AG10803 (cell line): Measurements from ENCODE around the gene MT1HL1.

Experiments
- DNase-seq: peaks from one replicate; pipeline ENCODE4 v3.0.0; 2010; ENCODE audit warnings: low read depth
- H3K4me3 ChIP-seq: 2 replicates; pipeline ENCODE4 v1.5.1; 2011; ENCODE audit warnings: mild to moderate bottlenecking, low read length, control low read depth
- TF ChIP-seq, protein P1 (sequence below): conservative IDR thresholded peaks from 2 replicates; pipeline ENCODE4 v1.5.1; 2011; ENCODE audit warnings: mild to moderate bottlenecking, low read length, control low read depth, inconsistent platforms

Gene MT1HL1

DNA sequence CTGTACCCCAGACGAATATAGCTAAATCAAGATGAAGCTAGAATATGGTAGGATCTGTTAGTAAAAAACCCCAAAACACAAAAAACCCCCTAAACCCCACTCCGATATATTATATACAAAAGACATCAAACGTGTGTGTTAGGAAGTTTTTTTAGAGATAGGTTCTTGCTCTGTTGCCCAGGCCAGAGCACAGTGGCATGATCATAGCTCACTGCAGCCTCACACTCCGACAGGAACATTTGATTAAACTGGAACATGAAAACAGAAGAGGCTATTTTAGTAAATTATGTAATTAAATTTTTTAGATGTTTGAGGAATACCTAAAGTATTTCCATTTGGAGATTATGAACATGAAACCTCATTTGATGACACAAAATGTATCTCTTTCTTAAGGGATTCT, 29.6 kb upstream of the MT1HL1 start:
- no peak for DNase-seq

DNA sequence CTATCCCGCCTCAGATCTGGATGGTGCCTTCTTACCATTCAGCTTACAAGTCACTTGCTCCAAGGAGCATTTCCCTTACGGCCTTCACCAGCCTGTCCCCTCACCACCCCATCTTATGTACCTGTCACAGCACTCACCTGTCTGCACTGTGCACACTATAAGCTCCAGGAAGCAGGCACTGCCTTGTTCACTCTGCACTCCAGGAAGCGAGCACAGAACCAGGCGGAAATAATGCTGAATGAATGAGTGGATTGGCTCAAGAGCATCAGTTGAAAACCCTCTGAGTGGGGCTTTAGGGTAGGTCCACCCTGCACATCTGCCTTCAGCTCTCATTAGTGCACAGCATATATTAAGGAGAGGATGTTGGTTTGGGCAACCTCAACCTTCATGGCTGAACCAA, 28.8 kb upstream of the MT1HL1 start:
- TF ChIP-seq, protein P1, sequence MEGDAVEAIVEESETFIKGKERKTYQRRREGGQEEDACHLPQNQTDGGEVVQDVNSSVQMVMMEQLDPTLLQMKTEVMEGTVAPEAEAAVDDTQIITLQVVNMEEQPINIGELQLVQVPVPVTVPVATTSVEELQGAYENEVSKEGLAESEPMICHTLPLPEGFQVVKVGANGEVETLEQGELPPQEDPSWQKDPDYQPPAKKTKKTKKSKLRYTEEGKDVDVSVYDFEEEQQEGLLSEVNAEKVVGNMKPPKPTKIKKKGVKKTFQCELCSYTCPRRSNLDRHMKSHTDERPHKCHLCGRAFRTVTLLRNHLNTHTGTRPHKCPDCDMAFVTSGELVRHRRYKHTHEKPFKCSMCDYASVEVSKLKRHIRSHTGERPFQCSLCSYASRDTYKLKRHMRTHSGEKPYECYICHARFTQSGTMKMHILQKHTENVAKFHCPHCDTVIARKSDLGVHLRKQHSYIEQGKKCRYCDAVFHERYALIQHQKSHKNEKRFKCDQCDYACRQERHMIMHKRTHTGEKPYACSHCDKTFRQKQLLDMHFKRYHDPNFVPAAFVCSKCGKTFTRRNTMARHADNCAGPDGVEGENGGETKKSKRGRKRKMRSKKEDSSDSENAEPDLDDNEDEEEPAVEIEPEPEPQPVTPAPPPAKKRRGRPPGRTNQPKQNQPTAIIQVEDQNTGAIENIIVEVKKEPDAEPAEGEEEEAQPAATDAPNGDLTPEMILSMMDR = no peak
- no peak overlapping the region for H3K4me3 ChIP-seq
- no peak for DNase-seq

More for the DNA sequence above, 29.6 kb upstream of the MT1HL1 start:
- TF ChIP-seq, protein P1 = no peak
- H3K4me3 ChIP-seq = no peak overlapping the region

DNA sequence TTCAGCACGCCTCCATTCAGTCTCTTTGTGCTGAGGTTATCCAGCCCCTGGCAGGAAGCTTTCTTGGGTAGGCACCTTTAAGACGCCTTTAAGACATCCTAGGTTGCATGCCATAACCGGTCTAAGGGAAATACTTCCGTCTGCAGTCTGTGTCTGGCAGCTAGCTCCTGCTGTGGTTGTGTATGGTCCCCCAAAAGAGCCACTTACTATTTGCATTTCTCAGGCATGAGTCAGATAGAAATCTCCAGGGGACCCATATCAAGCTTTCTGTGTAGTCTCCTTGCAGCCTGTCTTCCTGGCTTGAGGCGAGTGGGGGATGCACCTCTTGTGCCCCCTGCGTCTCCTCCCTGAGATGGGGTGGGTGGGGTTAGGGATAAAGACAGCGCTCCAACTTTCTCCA, 27.8 kb upstream of the MT1HL1 start:
- DNase-seq = no peak
- no peak overlapping the region for H3K4me3 ChIP-seq
- TF ChIP-seq, protein P1 = no peak

DNA sequence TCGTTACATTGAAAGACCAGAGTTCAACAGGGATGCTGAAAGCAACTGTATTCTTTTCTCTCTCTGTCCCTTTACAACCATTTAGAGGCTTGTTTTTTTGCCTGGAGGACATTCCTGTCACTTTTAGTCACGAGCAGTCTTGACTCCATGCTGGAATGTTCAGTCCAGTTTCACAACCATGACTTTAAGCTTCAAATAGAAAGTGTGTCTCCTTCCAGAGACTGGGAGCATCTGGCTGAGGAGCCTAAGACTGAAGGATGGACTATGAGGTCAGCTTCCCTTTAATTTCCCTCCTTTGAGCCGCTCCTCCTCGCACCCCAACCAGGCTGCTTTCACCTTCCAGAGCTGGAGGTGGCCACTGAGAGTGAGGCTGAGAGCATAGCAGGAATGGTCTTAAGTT, 27.2 kb upstream of the MT1HL1 start:
- no peak overlapping the region for H3K4me3 ChIP-seq
- DNase-seq = no peak
- TF ChIP-seq, protein P1 = no peak

DNA sequence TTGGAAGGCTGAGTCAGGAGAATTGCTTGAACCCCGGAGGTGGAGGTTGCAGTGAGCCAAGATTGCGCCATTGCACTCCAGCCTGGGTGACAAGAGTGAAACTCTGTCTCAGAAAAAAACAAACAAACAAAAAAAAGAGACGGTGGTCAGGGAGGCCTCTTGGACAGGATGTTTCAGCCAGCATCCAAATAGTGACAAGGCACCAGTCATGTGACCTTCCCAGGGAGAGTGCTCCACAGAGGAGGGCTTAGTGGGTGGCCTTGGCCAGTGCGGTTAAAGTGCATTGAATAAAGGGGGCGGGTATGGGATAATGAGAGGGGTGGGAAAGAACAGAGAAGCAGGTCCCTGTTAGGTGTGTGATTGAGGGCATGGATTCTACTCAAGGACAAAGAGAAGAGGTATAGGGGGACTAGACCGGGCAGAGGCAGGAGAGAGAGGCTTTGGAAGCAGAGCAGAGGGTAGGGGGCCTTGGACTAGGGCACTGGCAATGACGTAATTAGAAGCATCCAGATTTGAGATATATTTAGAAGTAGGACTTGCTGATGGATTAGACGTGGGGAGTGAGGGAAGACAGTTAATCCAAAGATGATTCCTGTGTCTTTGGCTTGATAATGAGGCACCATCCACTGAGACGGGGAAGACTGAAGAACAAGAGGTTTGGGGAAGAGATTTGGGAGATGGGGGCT, 25.8 kb upstream of the MT1HL1 start:
- TF ChIP-seq, protein P1 = no peak
- H3K4me3 ChIP-seq = no peak overlapping the region
- DNase-seq = no peak

DNA sequence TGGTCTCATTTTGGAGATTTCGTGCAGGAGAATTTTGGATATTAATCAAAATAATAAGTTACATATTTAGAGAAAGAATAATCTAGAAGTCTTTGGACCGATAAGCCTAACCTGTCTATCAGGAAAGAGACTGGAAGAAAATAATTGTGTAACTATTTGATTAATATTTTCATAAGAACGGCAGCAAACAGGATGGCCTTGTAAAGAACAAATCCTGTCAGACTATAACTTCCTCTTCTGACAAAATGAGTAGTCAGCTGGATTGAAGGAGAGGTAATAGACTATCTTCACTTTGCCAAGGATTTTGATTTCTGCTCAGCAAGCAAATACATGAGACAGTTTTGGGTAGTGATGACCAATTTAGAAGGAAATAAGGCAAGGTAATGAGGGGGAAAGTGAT, 25.0 kb upstream of the MT1HL1 start:
- no peak overlapping the region for H3K4me3 ChIP-seq
- TF ChIP-seq, protein P1 = no peak
- no peak for DNase-seq

DNA sequence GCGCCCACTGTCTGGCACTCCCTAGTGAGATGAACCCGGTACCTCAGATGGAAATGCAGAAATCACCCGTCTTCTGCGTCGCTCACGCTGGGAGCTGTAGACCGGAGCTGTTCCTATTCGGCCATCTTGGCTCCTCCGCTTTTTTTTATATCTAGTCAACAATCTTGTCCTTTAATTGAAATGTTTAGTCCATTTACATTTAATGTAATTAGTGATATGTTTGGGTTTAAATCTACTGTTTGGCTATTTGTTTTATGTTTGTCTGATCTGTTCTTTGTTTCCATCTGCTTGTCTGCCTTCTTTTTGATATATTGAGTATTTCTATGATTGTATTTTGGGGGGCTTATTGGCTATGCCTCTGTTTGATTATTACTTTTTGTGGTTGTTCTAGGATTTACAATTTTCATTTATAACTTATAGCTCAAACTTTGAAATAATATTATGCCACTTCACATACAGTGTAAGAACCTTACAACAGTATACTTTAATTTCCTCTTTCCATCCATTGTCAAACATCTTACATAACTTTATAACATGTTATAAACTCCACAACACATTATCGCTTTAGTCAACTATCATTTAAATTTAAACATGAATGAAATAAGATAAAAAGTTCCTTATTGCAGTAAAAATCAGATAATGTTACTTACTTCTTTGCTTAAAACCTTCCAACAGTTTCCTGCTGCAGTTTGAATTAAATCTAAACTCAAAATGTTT, 21.3 kb upstream of the MT1HL1 start:
- no peak overlapping the region for H3K4me3 ChIP-seq
- no peak for DNase-seq
- TF ChIP-seq, protein P1 = no peak
